ENCODE results near the gene RPS6KA6.

GRCh38 chrX:84046403-84046984 lies 141.5 kb downstream of the RPS6KA6 start:
- TF ChIP-seq CTCF (IDR thresholded peaks at IDR 0.05) (peak; percentile 51), EZH2 (IDR thresholded peaks at IDR 0.05; ENCODE audit: borderline replicate concordance, insufficient read depth, low read depth, low read length, poor library complexity, severe bottlenecking) (no peak)

Data from B cell (primary cell).